HCT116 (cell line): ENCODE results near the gene BICD2. TPM values are rescaled to one million over a fixed set of nuclear protein-coding genes. Genes with fewer than 3 reads are reported as not detected.

Experiments used
- ATAC-seq: fragments of 200-7000 bp; cut with Tn5 transposase; 2 replicates; pipeline ENCODE4 v1.9.1; 2020; ENCODE audit warnings: mild to moderate bottlenecking, moderate library complexity
- BruUV-seq: library from RNA; stranded (reverse); fragments of 400-500 nt; replicated peaks from 2 replicates; lab custom pipeline; 2021; lab: Mats Ljungman, UMichigan
- CTCF ChIA-PET: fragments of 300-600 bp; sonication (Branson Sonifier 250); formaldehyde crosslinking; loops from one replicate; lab custom pipeline; 2021; ENCODE audit warnings: antibody characterized with exemption; lab: Charles Lee
- POLR2A ChIA-PET: fragments of 300-600, 350-600 bp; sonication (Branson Sonifier 250); formaldehyde crosslinking; loops from one replicate; lab custom pipeline; 2021; ENCODE audit warnings: antibody characterized with exemption; lab: Charles Lee
- RAD21 ChIA-PET, 2 experiments: fragments of 300-600 bp; sonication (Branson Sonifier 250); formaldehyde crosslinking; loops; one replicate each; lab custom pipeline; 2023; ENCODE audit warnings: low total read pairs in 2 of 2; ENCODE audit not compliant: uncharacterized antibody in 2 of 2, unreplicated experiment in 2 of 2, low non-redundant PET in 1 of 2; lab: Charles Lee
- DNase-seq: peaks from one replicate; pipeline ENCODE4 v3.0.0-alpha.2; 2010; ENCODE audit warnings: low read depth, low spot score
- H2AFZ ChIP-seq: fragments of 200-600 bp; shearing (Covaris generic), sonication (generic); 2 replicates; pipeline ENCODE4 v1.6.1; 2017; ENCODE audit warnings: low read depth, mixed run types, mixed read lengths, antibody characterized with exemption, low read length; ENCODE audit not compliant: poor library complexity, severe bottlenecking
- H3K27ac ChIP-seq: 2 replicates; pipeline ENCODE4 v1.5.1; 2012; ENCODE audit warnings: low read depth, low read length
- H3K27me3 ChIP-seq: fragments of 200-600 bp; sonication (generic); 2 replicates; pipeline ENCODE4 v1.6.1; 2016; ENCODE audit warnings: mixed run types, low read length, mixed read lengths; ENCODE audit not compliant: insufficient read depth
- H3K36me3 ChIP-seq, 2 experiments: fragments of 200-500 bp in 1 of 2; fragments of 200-600 bp in 1 of 2; sonication (Bioruptor generic) in 1 of 2; sonication (generic) in 1 of 2; 2 replicates each; pipeline versions ENCODE4 v1.5.1 to v1.6.1; 2014 to 2016; ENCODE audit warnings: low read length in 2 of 2, inconsistent platforms in 1 of 2, mixed read lengths in 1 of 2, mixed run types in 1 of 2; ENCODE audit not compliant: insufficient read depth in 2 of 2, control insufficient read depth in 1 of 2
- H3K4me1 ChIP-seq, 2 experiments: fragments of 200-600 bp in 1 of 2; sonication (generic) in 1 of 2; 2 replicates each; pipeline versions ENCODE4 v1.5.1 to v1.6.1; 2012 to 2017; ENCODE audit warnings: low read length in 2 of 2, inconsistent platforms in 1 of 2, mild to moderate bottlenecking in 1 of 2, mixed read lengths in 1 of 2, mixed run types in 1 of 2, moderate library complexity in 1 of 2; ENCODE audit not compliant: insufficient read depth in 2 of 2, control insufficient read depth in 1 of 2
- H3K4me2 ChIP-seq: fragments of 200-600 bp; sonication (generic); 2 replicates; pipeline ENCODE4 v1.6.1; 2017; ENCODE audit warnings: mixed run types, low read length, mixed read lengths
- H3K4me3 ChIP-seq, 2 experiments: fragments of 200-600 bp in 1 of 2; sonication (generic) in 1 of 2; replicated peaks in 1 of 2; 2 replicates each; pipeline ENCODE4 v1.5.1; 2011 to 2016; ENCODE audit warnings: low read length in 2 of 2, control low read depth in 1 of 2, low read depth in 1 of 2, mild to moderate bottlenecking in 1 of 2, mixed read lengths in 1 of 2, mixed run types in 1 of 2
- H3K79me2 ChIP-seq: fragments of 200-600 bp; sonication (generic); 2 replicates; pipeline ENCODE4 v1.6.1; 2017; ENCODE audit warnings: mild to moderate bottlenecking, mixed run types, low read length, moderate library complexity, mixed read lengths; ENCODE audit not compliant: insufficient read depth
- H3K9ac ChIP-seq: fragments of 200-600 bp; sonication (generic); 2 replicates; pipeline ENCODE4 v1.6.1; 2016; ENCODE audit warnings: low read length, mixed read lengths
- H3K9me2 ChIP-seq: fragments of 200-600 bp; sonication (generic), shearing (Covaris generic); 2 replicates; pipeline ENCODE4 v1.6.1; 2017; ENCODE audit warnings: mixed run types, mild to moderate bottlenecking, moderate library complexity; ENCODE audit not compliant: insufficient read depth
- H3K9me3 ChIP-seq, 2 experiments: fragments of 200-500 bp in 1 of 2; fragments of 200-600 bp in 1 of 2; sonication (Bioruptor generic) in 1 of 2; sonication (generic) in 1 of 2; 2 replicates each; pipeline ENCODE4 v1.6.1; 2014 to 2017; ENCODE audit warnings: low read length in 2 of 2, mixed read lengths in 2 of 2, inconsistent platforms in 1 of 2, low read depth in 1 of 2, mild to moderate bottlenecking in 1 of 2, mixed run types in 1 of 2, moderate library complexity in 1 of 2; ENCODE audit not compliant: control insufficient read depth in 1 of 2, insufficient read depth in 1 of 2
- H4K20me1 ChIP-seq: fragments of 200-600 bp; sonication (generic), shearing (Covaris generic); 2 replicates; pipeline ENCODE4 v1.6.1; 2017; ENCODE audit warnings: mixed run types, mild to moderate bottlenecking, moderate library complexity; ENCODE audit not compliant: insufficient read depth
- EZH2 ChIP-seq: fragments of 200-600 bp; sonication (generic); IDR thresholded peaks from 2 replicates; pipeline ENCODE4 v1.6.1; 2017; ENCODE audit warnings: antibody characterized with exemption, mixed run types
- POLR2AphosphoS5 ChIP-seq: IDR thresholded peaks from 2 replicates; pipeline ENCODE4 v1.6.1; 2011; ENCODE audit warnings: mild to moderate bottlenecking, low read depth, low read length, moderate library complexity
- RAD21 ChIP-seq: IDR thresholded peaks from 2 replicates; pipeline ENCODE4 v1.6.1; 2012; ENCODE audit warnings: low read depth, mild to moderate bottlenecking
- ZFX ChIP-seq: fragments of 450-650 bp; IDR thresholded peaks from 2 replicates; pipeline ENCODE4 v1.6.1; 2017
- ZNF274 ChIP-seq: fragments of 200-500 bp; sonication (Bioruptor generic); IDR thresholded peaks from 2 replicates; pipeline ENCODE4 v1.6.1; 2014; ENCODE audit warnings: mild to moderate bottlenecking, low read depth, low read length, inconsistent platforms
- intact Hi-C: fragments of 100-400 bp; cut with micrococcal nuclease; formaldehyde crosslinking; loops from 2 replicates; pipeline ENCODE4 v1.10.0; 2022
- total RNA-seq: library from RNA; stranded (reverse); gene quantifications from one replicate; pipeline ENCODE4 v1.2.1, GENCODE V29; 2021; ENCODE audit not compliant: unreplicated experiment
- TF ChIP-seq, protein P1 (sequence below): IDR thresholded peaks from 2 replicates; pipeline ENCODE4 v1.6.1; 2012; ENCODE audit warnings: low read depth
- TF ChIP-seq, protein P2 (sequence below): IDR thresholded peaks from 2 replicates; pipeline ENCODE4 v1.6.1; 2011; ENCODE audit warnings: mild to moderate bottlenecking, low read length, moderate library complexity; ENCODE audit not compliant: insufficient replicate concordance; ENCODE audit errors: extremely low read depth
- TF ChIP-seq, protein P3 (sequence below), 3 experiments: fragments of 200-600 bp in 1 of 3; sonication (generic) in 1 of 3; IDR thresholded peaks in 2 of 3; conservative IDR thresholded peaks in 1 of 3; 2 replicates each; pipeline ENCODE4 v1.5.1; 2012 to 2017; ENCODE audit warnings: low read depth in 2 of 3, low read length in 2 of 3, antibody characterized with exemption in 1 of 3, borderline replicate concordance in 1 of 3, control low read depth in 1 of 3, mild to moderate bottlenecking in 1 of 3, mixed read lengths in 1 of 3, mixed run types in 1 of 3, moderate library complexity in 1 of 3; ENCODE audit not compliant: insufficient read depth in 1 of 3

BICD2 gene
- total RNA-seq, 1 experiment from 2014 or later = 23.4 TPM

DNA sequence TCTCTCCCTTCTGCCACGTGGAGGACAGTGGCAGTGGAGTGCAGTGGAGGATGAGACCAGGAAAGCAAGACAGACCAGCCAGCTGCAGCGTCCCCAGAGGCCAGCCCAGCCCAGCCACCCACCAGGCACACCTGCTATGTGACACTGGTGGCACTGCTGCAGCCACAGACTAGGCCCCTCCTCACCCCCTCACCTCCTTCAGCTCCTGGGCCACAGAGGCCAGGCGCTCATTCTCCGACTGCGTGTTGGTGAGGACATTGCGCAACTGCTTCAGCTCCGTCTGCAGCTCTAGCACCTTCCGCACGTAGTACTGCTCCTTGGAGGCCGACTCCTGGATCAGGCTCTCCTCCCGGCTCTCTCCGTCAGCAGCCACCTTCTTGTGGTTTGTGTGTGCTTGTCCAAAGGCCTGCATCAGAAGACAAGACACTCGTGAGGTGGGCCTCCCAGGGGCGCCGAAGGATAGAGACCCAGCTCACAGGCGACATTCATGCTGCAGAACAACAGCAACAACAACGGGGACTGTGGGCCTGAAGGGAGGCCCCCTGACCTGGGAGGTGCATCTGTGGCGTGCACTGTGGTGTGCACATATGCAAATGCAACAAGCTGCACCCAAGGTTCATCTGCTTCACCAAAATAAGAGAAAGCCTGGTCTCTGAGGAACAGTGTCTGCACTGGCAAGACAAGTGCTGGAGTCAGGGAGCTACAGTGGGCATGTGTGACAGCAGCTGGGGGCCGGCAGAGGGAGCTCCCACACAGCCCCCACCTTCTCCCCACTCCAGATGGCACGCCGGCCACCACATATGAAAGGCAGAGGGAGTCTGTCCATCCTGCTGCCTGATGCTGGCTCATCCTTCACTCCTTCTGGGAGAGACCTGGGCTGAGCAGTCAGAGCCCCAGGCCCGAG, 35.5 kb downstream of the BICD2 start:
- ChIA-PET CTCF (no interaction called here), RAD21 (no interaction called here), POLR2A (no interaction called here)
- Histone ChIP-seq H4K20me1 (no peaks in the 10 kb centered on the region), H3K27me3 (no peaks in the 10 kb centered on the region), H3K9me2 (no peaks in the 10 kb centered on the region), H3K9ac (no peak overlapping the region), H3K27ac (no peak overlapping the region), H2AFZ (no peak overlapping the region), H3K36me3 (no peaks in the 10 kb centered on the region; a peak in 1 of 4 replicates), H3K4me2 (no peak overlapping the region), H3K79me2 (peaks cover 69% of the 10 kb centered on the region), H3K4me3 (no peak overlapping the region)
- intact Hi-C loops = no loop called here
- DNase-seq = no peak
- BruUV-seq = no TSS peak
- TF ChIP-seq EZH2 (no peak), ZFX (no peak), POLR2AphosphoS5 (no peak), RAD21 (peak; percentile 22; the same call in 1 of the 2 replicates), ZNF274 (no peak)
- TF ChIP-seq, protein P1, sequence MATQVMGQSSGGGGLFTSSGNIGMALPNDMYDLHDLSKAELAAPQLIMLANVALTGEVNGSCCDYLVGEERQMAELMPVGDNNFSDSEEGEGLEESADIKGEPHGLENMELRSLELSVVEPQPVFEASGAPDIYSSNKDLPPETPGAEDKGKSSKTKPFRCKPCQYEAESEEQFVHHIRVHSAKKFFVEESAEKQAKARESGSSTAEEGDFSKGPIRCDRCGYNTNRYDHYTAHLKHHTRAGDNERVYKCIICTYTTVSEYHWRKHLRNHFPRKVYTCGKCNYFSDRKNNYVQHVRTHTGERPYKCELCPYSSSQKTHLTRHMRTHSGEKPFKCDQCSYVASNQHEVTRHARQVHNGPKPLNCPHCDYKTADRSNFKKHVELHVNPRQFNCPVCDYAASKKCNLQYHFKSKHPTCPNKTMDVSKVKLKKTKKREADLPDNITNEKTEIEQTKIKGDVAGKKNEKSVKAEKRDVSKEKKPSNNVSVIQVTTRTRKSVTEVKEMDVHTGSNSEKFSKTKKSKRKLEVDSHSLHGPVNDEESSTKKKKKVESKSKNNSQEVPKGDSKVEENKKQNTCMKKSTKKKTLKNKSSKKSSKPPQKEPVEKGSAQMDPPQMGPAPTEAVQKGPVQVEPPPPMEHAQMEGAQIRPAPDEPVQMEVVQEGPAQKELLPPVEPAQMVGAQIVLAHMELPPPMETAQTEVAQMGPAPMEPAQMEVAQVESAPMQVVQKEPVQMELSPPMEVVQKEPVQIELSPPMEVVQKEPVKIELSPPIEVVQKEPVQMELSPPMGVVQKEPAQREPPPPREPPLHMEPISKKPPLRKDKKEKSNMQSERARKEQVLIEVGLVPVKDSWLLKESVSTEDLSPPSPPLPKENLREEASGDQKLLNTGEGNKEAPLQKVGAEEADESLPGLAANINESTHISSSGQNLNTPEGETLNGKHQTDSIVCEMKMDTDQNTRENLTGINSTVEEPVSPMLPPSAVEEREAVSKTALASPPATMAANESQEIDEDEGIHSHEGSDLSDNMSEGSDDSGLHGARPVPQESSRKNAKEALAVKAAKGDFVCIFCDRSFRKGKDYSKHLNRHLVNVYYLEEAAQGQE = no peak
- TF ChIP-seq, protein P2, sequence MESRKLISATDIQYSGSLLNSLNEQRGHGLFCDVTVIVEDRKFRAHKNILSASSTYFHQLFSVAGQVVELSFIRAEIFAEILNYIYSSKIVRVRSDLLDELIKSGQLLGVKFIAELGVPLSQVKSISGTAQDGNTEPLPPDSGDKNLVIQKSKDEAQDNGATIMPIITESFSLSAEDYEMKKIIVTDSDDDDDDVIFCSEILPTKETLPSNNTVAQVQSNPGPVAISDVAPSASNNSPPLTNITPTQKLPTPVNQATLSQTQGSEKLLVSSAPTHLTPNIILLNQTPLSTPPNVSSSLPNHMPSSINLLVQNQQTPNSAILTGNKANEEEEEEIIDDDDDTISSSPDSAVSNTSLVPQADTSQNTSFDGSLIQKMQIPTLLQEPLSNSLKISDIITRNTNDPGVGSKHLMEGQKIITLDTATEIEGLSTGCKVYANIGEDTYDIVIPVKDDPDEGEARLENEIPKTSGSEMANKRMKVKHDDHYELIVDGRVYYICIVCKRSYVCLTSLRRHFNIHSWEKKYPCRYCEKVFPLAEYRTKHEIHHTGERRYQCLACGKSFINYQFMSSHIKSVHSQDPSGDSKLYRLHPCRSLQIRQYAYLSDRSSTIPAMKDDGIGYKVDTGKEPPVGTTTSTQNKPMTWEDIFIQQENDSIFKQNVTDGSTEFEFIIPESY = no peak
- TF ChIP-seq, protein P3, sequence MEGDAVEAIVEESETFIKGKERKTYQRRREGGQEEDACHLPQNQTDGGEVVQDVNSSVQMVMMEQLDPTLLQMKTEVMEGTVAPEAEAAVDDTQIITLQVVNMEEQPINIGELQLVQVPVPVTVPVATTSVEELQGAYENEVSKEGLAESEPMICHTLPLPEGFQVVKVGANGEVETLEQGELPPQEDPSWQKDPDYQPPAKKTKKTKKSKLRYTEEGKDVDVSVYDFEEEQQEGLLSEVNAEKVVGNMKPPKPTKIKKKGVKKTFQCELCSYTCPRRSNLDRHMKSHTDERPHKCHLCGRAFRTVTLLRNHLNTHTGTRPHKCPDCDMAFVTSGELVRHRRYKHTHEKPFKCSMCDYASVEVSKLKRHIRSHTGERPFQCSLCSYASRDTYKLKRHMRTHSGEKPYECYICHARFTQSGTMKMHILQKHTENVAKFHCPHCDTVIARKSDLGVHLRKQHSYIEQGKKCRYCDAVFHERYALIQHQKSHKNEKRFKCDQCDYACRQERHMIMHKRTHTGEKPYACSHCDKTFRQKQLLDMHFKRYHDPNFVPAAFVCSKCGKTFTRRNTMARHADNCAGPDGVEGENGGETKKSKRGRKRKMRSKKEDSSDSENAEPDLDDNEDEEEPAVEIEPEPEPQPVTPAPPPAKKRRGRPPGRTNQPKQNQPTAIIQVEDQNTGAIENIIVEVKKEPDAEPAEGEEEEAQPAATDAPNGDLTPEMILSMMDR (IDR thresholded peaks at IDR 0.05 in 2 of 3, conservative IDR thresholded peaks at IDR 0.05 in 1 of 3; ENCODE audit: borderline replicate concordance in 1 of 3, insufficient read depth in 1 of 3, low read depth in 2 of 3, low read length in 2 of 3) = peak in 2 of 3 experiments; percentile 28 to 39; a peak in 3 of 6 replicates
- TF ChIP-seq, all 23 proteins: peak for 2
- peak; percentile 73 for ATAC-seq
- H3K4me1 ChIP-seq = no peaks in the 10 kb centered on the region
- H3K9me3 ChIP-seq = no peaks in the 10 kb centered on the region
